Measurements from ENCODE around the gene PHLDB1. TPM values are rescaled to one million over a fixed set of nuclear protein-coding genes. Genes with fewer than 3 reads are reported as not detected.

PHLDB1 gene
- total and polyA plus RNA-seq, 2 of the 8 experiments (the other 6 are each of a cell fraction or from before 2014, with no cell fraction given): 53.9 to 74.8 TPM

DNA sequence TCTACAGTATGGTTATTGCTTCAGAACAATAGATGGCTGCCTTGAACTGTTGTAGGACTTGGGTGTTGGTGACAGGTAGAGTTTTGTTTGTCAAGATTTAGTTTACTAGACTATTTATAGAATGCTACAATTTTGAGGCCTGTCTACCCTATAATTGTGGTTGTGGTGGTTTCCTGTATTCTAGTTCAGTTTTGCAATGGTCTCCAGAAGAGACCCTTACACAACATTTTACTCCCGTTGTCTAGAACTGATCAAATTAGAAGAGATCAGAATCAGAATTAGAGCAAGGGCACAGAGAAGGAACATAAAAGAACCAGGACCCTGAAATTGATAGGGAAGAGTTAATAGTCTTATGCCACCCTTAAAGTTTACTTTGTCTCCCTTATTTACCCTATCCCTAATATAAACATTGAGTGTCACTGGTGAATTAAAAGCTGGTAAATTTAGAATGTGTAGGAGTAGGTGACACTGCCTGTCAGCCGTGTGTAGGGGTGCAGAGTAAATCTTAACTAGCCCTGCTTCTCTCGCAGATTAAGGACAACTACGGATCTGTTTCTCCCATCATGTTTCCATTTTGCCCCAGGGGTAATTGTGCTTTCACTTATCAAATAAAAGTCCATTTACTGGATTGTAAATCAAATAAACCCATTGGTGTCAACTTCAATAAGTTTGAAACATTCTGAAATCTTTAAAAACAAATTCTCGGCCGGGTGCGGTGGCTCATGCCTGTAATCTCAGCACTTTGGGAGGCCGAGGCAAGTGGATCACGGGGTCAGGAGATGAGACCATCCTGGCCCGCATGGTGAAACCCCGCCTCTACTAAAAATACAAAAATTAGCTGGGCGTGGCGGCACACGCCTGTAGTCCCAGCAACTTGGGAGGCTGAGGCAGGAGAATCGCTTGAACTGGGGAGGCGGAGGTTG is 10.9 kb upstream of the PHLDB1 start (continued):
- TF ChIP-seq, protein P1, sequence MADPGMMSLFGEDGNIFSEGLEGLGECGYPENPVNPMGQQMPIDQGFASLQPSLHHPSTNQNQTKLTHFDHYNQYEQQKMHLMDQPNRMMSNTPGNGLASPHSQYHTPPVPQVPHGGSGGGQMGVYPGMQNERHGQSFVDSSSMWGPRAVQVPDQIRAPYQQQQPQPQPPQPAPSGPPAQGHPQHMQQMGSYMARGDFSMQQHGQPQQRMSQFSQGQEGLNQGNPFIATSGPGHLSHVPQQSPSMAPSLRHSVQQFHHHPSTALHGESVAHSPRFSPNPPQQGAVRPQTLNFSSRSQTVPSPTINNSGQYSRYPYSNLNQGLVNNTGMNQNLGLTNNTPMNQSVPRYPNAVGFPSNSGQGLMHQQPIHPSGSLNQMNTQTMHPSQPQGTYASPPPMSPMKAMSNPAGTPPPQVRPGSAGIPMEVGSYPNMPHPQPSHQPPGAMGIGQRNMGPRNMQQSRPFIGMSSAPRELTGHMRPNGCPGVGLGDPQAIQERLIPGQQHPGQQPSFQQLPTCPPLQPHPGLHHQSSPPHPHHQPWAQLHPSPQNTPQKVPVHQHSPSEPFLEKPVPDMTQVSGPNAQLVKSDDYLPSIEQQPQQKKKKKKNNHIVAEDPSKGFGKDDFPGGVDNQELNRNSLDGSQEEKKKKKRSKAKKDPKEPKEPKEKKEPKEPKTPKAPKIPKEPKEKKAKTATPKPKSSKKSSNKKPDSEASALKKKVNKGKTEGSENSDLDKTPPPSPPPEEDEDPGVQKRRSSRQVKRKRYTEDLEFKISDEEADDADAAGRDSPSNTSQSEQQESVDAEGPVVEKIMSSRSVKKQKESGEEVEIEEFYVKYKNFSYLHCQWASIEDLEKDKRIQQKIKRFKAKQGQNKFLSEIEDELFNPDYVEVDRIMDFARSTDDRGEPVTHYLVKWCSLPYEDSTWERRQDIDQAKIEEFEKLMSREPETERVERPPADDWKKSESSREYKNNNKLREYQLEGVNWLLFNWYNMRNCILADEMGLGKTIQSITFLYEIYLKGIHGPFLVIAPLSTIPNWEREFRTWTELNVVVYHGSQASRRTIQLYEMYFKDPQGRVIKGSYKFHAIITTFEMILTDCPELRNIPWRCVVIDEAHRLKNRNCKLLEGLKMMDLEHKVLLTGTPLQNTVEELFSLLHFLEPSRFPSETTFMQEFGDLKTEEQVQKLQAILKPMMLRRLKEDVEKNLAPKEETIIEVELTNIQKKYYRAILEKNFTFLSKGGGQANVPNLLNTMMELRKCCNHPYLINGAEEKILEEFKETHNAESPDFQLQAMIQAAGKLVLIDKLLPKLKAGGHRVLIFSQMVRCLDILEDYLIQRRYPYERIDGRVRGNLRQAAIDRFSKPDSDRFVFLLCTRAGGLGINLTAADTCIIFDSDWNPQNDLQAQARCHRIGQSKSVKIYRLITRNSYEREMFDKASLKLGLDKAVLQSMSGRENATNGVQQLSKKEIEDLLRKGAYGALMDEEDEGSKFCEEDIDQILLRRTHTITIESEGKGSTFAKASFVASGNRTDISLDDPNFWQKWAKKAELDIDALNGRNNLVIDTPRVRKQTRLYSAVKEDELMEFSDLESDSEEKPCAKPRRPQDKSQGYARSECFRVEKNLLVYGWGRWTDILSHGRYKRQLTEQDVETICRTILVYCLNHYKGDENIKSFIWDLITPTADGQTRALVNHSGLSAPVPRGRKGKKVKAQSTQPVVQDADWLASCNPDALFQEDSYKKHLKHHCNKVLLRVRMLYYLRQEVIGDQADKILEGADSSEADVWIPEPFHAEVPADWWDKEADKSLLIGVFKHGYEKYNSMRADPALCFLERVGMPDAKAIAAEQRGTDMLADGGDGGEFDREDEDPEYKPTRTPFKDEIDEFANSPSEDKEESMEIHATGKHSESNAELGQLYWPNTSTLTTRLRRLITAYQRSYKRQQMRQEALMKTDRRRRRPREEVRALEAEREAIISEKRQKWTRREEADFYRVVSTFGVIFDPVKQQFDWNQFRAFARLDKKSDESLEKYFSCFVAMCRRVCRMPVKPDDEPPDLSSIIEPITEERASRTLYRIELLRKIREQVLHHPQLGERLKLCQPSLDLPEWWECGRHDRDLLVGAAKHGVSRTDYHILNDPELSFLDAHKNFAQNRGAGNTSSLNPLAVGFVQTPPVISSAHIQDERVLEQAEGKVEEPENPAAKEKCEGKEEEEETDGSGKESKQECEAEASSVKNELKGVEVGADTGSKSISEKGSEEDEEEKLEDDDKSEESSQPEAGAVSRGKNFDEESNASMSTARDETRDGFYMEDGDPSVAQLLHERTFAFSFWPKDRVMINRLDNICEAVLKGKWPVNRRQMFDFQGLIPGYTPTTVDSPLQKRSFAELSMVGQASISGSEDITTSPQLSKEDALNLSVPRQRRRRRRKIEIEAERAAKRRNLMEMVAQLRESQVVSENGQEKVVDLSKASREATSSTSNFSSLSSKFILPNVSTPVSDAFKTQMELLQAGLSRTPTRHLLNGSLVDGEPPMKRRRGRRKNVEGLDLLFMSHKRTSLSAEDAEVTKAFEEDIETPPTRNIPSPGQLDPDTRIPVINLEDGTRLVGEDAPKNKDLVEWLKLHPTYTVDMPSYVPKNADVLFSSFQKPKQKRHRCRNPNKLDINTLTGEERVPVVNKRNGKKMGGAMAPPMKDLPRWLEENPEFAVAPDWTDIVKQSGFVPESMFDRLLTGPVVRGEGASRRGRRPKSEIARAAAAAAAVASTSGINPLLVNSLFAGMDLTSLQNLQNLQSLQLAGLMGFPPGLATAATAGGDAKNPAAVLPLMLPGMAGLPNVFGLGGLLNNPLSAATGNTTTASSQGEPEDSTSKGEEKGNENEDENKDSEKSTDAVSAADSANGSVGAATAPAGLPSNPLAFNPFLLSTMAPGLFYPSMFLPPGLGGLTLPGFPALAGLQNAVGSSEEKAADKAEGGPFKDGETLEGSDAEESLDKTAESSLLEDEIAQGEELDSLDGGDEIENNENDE (IDR thresholded peaks at IDR 0.05; ENCODE audit: insufficient replicate concordance, low read length): no peak
- no peak for TF ChIP-seq RNF2 (IDR thresholded peaks at IDR 0.05; ENCODE audit: borderline replicate concordance, low read depth, low read length, missing control alignments, poor library complexity, severe bottlenecking)
- no peak for TF ChIP-seq RAD21 (IDR thresholded peaks at IDR 0.05 in 1 of 2, conservative IDR thresholded peaks at IDR 0.05 in 1 of 2; ENCODE audit: low read depth in 2 of 2, low read length in 2 of 2)
- TF ChIP-seq SIRT6 (IDR thresholded peaks at IDR 0.05; ENCODE audit: low read length): no peak
- TF ChIP-seq, protein P2, sequence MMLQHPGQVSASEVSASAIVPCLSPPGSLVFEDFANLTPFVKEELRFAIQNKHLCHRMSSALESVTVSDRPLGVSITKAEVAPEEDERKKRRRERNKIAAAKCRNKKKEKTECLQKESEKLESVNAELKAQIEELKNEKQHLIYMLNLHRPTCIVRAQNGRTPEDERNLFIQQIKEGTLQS (IDR thresholded peaks at IDR 0.05; ENCODE audit: insufficient read depth, low read depth, low read length): no peak
- no peak for TF ChIP-seq TAF7 (optimal IDR thresholded peaks at IDR 0.05; ENCODE audit: borderline replicate concordance, low read depth, low read length)
- no peak for TF ChIP-seq TBP (IDR thresholded peaks at IDR 0.05; ENCODE audit: low read depth, low read length)
- TF ChIP-seq RFX5 (IDR thresholded peaks at IDR 0.05; ENCODE audit: borderline replicate concordance, low read depth, low read length): no peak

All from H1 (cell line).